GM12864 (cell line): ENCODE measurements around the gene GJA8.
"Not testable (repeated sequence)": the region's sequence is repeated elsewhere in the genome, so short reads cannot be mapped to it uniquely, and the experiment has no call there.

Source experiments
- DNase-seq: peaks from one replicate; pipeline ENCODE4 v3.0.0-alpha.2; 2011; ENCODE audit warnings: low read depth
- H3K4me3 ChIP-seq: 2 replicates; pipeline ENCODE4 v1.5.1; 2011; ENCODE audit warnings: mild to moderate bottlenecking, low read depth, low read length, control low read depth

Gene GJA8

GRCh38 chr1:147940456-147940855 lies 37.9 kb downstream of the GJA8 start:
- not testable (repeated sequence) for DNase-seq, H3K4me3 ChIP-seq

- H3K4me3 ChIP-seq, DNase-seq: not testable (repeated sequence)
Observed at GRCh38 chr1:147942563-147942962, 40.0 kb downstream of the GJA8 start.

- not testable (repeated sequence) for DNase-seq, H3K4me3 ChIP-seq
Observed at GRCh38 chr1:147949517-147949916, 46.9 kb downstream of the GJA8 start.
